Central memory CD8-positive, alpha-beta T cell (primary cell): ENCODE data around the gene CA5B.
A peak's percentile ranks its signal among the peaks of the same experiment; 100 is the strongest.
"Not testable (repeated sequence)": the region's sequence is repeated elsewhere in the genome, so short reads cannot be mapped to it uniquely, and the experiment has no call there.

Experiments used
- ATAC-seq: fragments of 150-1000 bp; cut with Tn5 transposase; replicated peaks from 2 replicates; pipeline ENCODE4 v1.10.0; 2022; ENCODE audit warnings: mild to moderate bottlenecking, moderate FRiP score, moderate number of reproducible peaks; ENCODE audit not compliant: poor library complexity, severe bottlenecking; ENCODE audit errors: extremely low read depth
- DNase-seq, 2 donors: peaks; one replicate each; pipeline ENCODE4 v3.0.0; 2021; ENCODE audit warnings: low spot score in 2 of 2
- H3K27ac Mint-ChIP-seq: one replicate; pipeline ENCODE4 v1.8.0; 2022; ENCODE audit warnings: low read depth, mild to moderate bottlenecking, moderate library complexity, mixed read lengths
- H3K27me3 Mint-ChIP-seq: one replicate; pipeline ENCODE4 v1.8.0; 2022; ENCODE audit warnings: mixed read lengths
- H3K36me3 Mint-ChIP-seq: one replicate; pipeline ENCODE4 v1.8.0; 2022; ENCODE audit warnings: mild to moderate bottlenecking, moderate library complexity, mixed read lengths; ENCODE audit not compliant: insufficient read depth
- H3K4me1 Mint-ChIP-seq: one replicate; pipeline ENCODE4 v1.8.0; 2022; ENCODE audit warnings: mixed read lengths
- H3K4me3 Mint-ChIP-seq: one replicate; pipeline ENCODE4 v1.8.0; 2022; ENCODE audit warnings: mild to moderate bottlenecking, moderate library complexity, mixed read lengths
- H3K9me3 Mint-ChIP-seq: one replicate; pipeline ENCODE4 v1.8.0; 2022; ENCODE audit warnings: mixed read lengths

The CA5B gene

GRCh38 chrX:15724911-15725310 is 13.2 kb upstream of the CA5B start:
- H3K9me3 Mint-ChIP-seq = no peaks in the 10 kb centered on the region
- ATAC-seq (no peak), DNase-seq (no peak)
- no peaks in the 10 kb centered on the region for H3K36me3 Mint-ChIP-seq
- H3K4me1 Mint-ChIP-seq = no peaks in the 10 kb centered on the region
- no peak overlapping the region for H3K27ac Mint-ChIP-seq
- H3K4me3 Mint-ChIP-seq = no peak overlapping the region
- no peaks in the 10 kb centered on the region for H3K27me3 Mint-ChIP-seq

GRCh38 chrX:15731368-15731767 is 6.7 kb upstream of the CA5B start:
- H3K27me3 Mint-ChIP-seq, ATAC-seq, DNase-seq, H3K36me3 Mint-ChIP-seq, H3K9me3 Mint-ChIP-seq, H3K4me3 Mint-ChIP-seq, H3K4me1 Mint-ChIP-seq, H3K27ac Mint-ChIP-seq: not testable (repeated sequence)

DNA sequence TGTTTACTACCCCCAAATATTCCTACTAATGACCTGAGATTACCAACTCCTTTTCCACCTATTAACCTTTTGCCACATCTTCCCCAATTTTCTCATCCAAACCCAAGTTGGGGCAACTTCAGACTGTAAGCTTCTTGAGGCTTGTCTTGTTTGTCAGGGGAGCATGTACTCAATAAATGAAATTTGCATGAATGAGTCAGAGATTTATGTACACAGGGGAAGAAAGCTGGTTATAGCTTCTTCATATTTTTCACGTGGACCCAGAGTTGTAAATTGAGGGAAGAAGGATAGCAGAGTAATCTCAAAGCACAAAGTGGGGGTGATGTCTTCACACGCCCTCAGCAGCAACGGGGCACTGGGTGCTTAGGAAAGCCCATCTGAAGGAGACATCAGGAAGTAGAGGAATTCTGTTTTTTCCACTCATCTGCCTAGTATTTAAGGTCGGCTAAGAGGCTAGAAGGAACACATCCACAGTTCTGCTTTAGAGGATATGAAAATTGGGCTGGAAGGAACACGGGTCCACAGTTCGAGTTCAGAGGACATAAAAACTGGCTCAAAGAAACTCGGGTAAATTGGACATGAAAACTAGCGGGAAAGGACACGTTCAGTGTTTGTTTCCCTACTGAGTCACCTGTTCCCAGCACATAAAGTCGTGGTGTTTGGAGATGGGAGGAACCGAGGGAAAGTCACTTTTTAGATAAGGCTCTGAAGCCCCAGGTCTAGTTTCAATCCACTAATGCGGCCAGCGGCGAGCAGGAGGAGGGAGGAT is 696 bp upstream of the CA5B start:
- Mint-ChIP-seq H3K4me1 (peaks cover 33% of the 10 kb centered on the region), H3K4me3 (peak overlapping the region; percentile 89), H3K27ac (peak overlapping the region; percentile 93), H3K27me3 (no peaks in the 10 kb centered on the region), H3K36me3 (peaks cover 26% of the 10 kb centered on the region), H3K9me3 (no peaks in the 10 kb centered on the region)
- no peak for ATAC-seq
- DNase-seq = no peak

GRCh38 chrX:15739886-15740285 is 1.8 kb downstream of the CA5B start:
- Mint-ChIP-seq H3K4me3 (peak overlapping the region; percentile 89), H3K36me3 (peaks cover 33% of the 10 kb centered on the region), H3K9me3 (no peaks in the 10 kb centered on the region), H3K27me3 (no peaks in the 10 kb centered on the region), H3K4me1 (peaks cover 54% of the 10 kb centered on the region), H3K27ac (no peak overlapping the region)
- ATAC-seq (no peak), DNase-seq (no peak)

- peaks cover 71% of the 10 kb centered on the region for H3K4me1 Mint-ChIP-seq
These were observed 6.3 kb downstream of the CA5B start for GRCh38 chrX:15744181-15744867.

DNA sequence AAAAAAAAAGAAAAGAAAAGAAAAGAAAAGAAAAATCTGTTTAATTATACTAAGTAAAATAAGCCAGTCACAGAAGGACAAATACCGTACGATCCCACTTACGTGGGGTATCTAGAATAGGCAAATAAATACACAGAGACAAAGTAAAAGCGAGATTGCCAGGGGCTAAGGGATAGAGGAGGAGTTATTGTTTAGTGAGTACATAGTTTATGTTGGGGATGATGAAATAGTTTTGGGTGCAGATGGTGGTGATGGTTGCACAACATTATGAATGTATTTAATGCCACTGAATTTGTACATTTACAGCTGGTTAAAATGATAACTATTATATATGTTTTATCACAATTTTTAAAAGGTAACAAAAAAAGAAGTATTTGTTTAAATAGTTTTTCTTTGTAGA is 7.1 kb downstream of the CA5B start:
- Mint-ChIP-seq H3K36me3 (peaks cover 24% of the 10 kb centered on the region), H3K27me3 (no peaks in the 10 kb centered on the region), H3K4me3 (no peak overlapping the region), H3K9me3 (no peaks in the 10 kb centered on the region), H3K4me1 (peaks cover 74% of the 10 kb centered on the region), H3K27ac (peak overlapping the region; percentile 12)
- DNase-seq (no peak), ATAC-seq (no peak)

More at GRCh38 chrX:15744181-15744867, 6.3 kb downstream of the CA5B start:
- Mint-ChIP-seq H3K36me3 (peaks cover 23% of the 10 kb centered on the region), H3K27ac (peak overlapping the region; percentile 12), H3K9me3 (no peaks in the 10 kb centered on the region), H3K4me3 (no peak overlapping the region), H3K27me3 (no peaks in the 10 kb centered on the region)
- DNase-seq (no peak), ATAC-seq (no peak)

DNA sequence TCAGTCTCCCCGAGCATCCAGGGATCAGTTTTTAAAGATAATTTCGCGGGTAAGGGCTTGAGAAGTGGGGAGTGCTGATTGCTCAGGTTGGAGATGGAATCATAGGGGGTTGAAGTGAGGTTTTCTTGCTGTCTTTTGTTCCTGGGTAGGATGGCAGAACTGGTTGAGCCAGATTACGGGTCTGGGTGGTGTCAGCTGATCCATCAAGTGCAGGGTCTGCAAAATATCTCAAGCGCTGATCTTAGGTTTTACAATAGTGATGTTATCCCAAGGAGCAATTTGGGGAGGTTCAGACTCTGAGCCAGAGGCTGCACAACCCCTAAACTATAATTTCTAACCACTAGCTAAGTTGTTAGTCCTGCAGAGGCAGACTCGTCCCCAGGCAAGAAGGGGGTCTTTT is 8.6 kb downstream of the CA5B start:
- H3K9me3 Mint-ChIP-seq, H3K27ac Mint-ChIP-seq, H3K27me3 Mint-ChIP-seq, H3K4me3 Mint-ChIP-seq, ATAC-seq, DNase-seq: not testable (repeated sequence)
- Mint-ChIP-seq H3K36me3 (peaks cover 33% of the 10 kb centered on the region), H3K4me1 (peaks cover 77% of the 10 kb centered on the region)

- DNase-seq (no peak), ATAC-seq (no peak)
- no peak overlapping the region for H3K27ac Mint-ChIP-seq
- H3K4me3 Mint-ChIP-seq = no peak overlapping the region
- H3K36me3 Mint-ChIP-seq = peaks cover 30% of the 10 kb centered on the region
- no peaks in the 10 kb centered on the region for H3K27me3 Mint-ChIP-seq
- peaks cover 68% of the 10 kb centered on the region for H3K4me1 Mint-ChIP-seq
- no peaks in the 10 kb centered on the region for H3K9me3 Mint-ChIP-seq
These were observed 9.6 kb downstream of the CA5B start for GRCh38 chrX:15747626-15748173.

GRCh38 chrX:15748841-15749240 is 10.8 kb downstream of the CA5B start:
- ATAC-seq = no peak
- no peak for DNase-seq
- Mint-ChIP-seq H3K36me3 (peaks cover 28% of the 10 kb centered on the region), H3K4me3 (no peak overlapping the region), H3K27ac (peak overlapping the region; percentile 99), H3K9me3 (no peaks in the 10 kb centered on the region), H3K27me3 (no peaks in the 10 kb centered on the region), H3K4me1 (peaks cover 57% of the 10 kb centered on the region)

- ATAC-seq (no peak), DNase-seq (no peak)
- Mint-ChIP-seq H3K4me3 (peak overlapping the region; percentile 75), H3K27me3 (no peaks in the 10 kb centered on the region), H3K27ac (peak overlapping the region; percentile 99), H3K9me3 (no peaks in the 10 kb centered on the region), H3K36me3 (peaks cover 28% of the 10 kb centered on the region), H3K4me1 (peaks cover 54% of the 10 kb centered on the region)
These were observed 11.9 kb downstream of the CA5B start for GRCh38 chrX:15749642-15750610.

DNA sequence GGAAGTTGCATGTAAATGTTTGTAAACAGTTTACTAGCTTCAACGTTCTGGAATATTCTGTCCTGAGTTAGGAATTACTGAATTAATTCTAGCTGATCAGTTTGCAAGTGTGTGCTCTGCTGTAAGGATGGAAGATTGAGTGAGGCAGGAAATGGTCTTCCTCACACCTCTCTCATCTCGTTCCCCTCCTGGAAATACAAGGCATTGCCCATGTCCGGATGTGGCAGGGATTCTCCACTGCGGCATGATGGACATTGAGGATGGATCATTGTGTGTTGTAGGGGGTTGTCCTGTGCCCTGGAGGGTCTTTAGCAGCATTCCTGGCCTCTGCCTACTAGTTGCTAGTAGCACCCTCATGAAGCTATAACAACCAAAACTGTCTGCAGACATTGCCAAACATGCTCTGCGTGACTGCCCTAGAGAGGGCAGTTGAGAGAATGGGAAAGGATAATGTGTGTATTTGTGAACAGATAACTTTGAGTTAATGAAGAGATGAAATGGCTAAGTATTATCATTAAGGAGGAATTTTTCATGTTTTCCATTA is 12.6 kb downstream of the CA5B start:
- H3K36me3 Mint-ChIP-seq = peaks cover 28% of the 10 kb centered on the region
- H3K27me3 Mint-ChIP-seq = no peaks in the 10 kb centered on the region
- ATAC-seq (peak; percentile 26), DNase-seq (no peak)
- peak overlapping the region; percentile 99 for H3K27ac Mint-ChIP-seq
- H3K4me1 Mint-ChIP-seq = peaks cover 54% of the 10 kb centered on the region
- peak overlapping the region; percentile 75 for H3K4me3 Mint-ChIP-seq
- H3K9me3 Mint-ChIP-seq = no peaks in the 10 kb centered on the region
